ENCODE results near the gene PSMD14.

GRCh38 chr2:161327582-161327981, 19.4 kb downstream of the PSMD14 start:
- TF ChIP-seq POLR2A (IDR thresholded peaks at IDR 0.05) (no peak), CTCF (IDR thresholded peaks at IDR 0.05) (no peak)
